GM23248 (cell line): ENCODE results near the gene CRYBB3.

ENCODE experiments used
- EZH2 ChIP-seq: fragments of 200-600 bp; sonication (generic); IDR thresholded peaks from 2 replicates; pipeline ENCODE4 v1.6.1; 2018; ENCODE audit warnings: antibody characterized with exemption, mild to moderate bottlenecking; ENCODE audit not compliant: insufficient read depth, poor library complexity, severe bottlenecking
- EZH2phosphoT487 ChIP-seq: fragments of 200-600 bp; sonication (generic); IDR thresholded peaks from 2 replicates; pipeline ENCODE4 v1.6.1; 2018; ENCODE audit warnings: antibody characterized with exemption, moderate library complexity, mild to moderate bottlenecking, low read depth; ENCODE audit not compliant: insufficient read depth

- no peak for TF ChIP-seq EZH2
- no peak for TF ChIP-seq EZH2phosphoT487
Observed at GRCh38 chr22:25167834-25168601, 31.6 kb upstream of the CRYBB3 start.
